GM19463 (cell line): Measurements from ENCODE around the gene RAB30.

Experiments
- ATAC-seq: cut with Tn5 transposase; IDR thresholded peaks from one replicate; pipeline ENCODE4 v1.9.1; 2021; ENCODE audit warnings: mild to moderate bottlenecking, moderate library complexity; ENCODE audit not compliant: unreplicated experiment

RAB30 gene, protein sequence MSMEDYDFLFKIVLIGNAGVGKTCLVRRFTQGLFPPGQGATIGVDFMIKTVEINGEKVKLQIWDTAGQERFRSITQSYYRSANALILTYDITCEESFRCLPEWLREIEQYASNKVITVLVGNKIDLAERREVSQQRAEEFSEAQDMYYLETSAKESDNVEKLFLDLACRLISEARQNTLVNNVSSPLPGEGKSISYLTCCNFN

DNA sequence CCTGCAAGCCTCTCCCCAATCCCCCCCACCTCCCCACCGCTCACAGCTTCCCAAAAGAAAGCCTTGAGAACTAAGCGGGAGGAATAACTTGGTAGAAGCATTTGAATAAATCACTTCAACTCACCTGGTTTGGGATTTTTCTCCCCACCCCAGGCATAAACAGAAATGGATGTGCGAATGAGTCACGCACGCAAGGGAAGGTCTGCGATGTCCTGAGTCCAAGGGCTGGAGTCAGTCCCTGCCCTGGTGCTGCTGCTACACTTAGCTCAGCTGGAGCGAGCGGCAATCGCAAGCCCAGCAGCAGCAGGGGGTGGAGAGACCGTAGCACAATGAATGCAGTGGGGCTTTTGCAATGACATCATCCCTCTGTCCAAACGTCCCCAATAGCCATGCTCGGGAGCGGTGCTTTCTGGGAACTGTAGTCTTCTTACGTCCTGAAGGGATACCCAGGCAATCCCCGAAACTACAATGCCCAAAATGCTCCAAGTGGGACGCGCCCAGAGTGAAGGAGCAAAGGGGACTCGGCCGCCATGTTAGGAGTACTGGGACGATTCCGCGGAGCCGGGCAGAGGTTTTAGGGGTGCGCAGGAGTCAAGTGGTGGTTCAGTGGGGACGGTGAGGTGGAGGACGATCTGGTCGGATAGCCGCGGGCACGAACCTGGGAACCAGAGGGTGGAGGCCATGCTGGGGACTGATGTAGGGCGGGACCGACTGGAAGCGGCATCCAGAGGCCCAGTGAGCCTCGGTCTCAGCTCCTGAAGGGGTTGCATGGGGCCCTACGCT lies at the start of gene RAB30:
RAB30 (minus strand) TSS at position 331 of the 783 bp plus-strand sequence. CDS start 74,581 bp downstream, outside the sequence.
- ATAC-seq, result peak; percentile 93

DNA sequence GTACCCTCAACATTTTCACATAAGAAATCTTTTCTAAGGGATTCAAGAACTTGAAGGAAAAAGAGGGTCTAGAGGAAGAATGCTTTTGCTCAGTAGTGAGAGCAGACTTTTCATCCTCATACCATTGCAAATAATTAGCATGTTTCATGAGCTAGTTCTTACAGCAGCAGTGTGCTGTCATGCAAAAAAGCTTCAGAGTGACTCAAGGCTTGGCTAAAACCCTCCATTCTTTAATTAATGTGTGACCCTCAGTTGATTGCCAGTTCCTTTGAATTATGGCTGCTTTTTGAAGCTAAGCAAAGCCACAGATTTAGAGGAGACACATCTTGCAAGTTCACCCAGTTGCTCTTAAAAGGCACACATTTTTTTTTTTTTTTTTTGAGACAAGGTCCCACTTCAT lies 48.6 kb upstream of the RAB30 start:
- ATAC-seq, result no peak

DNA sequence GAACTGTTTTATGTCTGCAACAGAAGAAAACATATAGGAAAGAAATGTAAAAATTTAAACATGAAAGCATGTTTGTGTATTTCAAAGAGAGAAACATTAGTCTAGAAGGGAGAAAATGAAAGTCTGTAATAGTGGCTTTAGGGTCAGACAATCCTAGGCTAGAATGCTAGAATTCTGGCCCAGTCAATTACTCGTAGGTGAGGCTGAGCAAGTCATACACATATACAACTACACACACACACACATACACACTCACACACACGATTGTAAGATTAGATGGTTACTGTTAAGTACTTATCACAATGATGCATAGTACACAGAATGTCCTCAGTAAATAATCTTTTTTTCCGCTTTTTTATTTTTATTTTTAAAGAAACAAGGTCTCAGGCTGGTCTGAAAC lies 47.5 kb upstream of the RAB30 start:
- ATAC-seq, result no peak

DNA sequence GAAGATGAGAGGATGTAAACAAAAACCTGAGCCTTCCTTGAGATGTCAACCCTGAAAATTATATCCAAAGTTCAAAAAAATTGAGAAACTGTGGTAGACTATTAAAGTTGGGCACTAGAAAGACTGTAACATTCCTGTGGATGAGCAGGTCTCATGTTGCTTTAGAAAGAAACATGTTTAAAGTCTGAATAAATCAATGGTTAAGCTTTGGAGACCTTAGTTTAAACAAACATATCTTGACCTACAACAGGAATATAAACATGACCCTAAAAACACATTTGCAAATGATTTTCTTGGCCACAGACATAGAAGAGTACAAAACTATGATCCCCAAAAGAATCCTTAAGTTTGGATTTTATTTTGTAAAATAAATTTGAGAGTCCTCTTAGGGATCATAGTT lies 47.1 kb upstream of the RAB30 start:
- no peak for ATAC-seq

DNA sequence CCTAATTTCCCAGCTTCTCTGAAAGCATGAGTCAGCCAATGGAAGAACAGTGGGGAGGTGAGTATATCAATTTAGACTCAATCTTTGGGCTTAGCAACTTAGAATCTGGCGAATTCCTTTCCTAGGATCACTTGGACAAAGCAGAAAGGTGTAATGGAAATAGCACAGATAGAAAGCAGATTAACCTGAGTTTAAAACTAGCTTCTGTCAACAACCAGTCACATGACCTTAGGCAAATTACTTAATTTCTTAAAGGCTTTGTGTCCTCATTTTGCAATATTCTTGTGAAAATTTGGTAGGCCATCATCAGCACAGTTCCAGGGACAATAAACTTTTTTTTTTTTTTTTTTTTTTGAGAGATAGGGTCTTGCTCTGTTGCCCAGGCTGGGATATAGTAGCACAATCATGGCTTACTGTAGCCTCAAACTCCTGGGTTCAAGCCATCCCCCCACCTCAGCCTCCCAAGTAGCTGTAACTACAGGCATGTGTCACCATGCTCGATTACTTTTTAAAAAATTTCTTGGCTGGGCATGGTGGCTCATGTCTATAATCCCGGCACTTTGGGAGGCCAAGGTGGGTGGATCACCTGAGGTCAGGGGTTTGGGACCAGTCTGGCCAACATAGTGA lies 44.4 kb upstream of the RAB30 start:
- ATAC-seq, result no peak

DNA sequence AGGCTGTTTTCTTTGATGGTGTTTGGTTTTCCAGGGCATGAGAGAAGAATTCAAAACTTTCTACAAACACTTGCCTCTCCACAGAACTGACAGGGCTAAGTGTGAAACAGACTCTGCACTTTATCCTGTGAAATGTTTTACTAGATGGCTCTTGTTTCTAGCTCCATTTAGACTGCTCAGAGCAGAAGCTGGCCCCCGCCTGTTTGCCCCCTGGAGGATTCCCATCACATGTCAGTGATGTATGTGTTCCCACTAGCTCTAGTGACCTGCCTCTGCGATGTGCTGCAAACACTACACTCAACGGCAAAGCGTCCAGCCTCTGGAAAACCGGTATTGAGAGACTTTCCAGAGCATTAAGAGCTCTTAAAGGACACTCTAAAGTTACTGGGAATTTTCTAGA lies 43.9 kb upstream of the RAB30 start:
- no peak for ATAC-seq

DNA sequence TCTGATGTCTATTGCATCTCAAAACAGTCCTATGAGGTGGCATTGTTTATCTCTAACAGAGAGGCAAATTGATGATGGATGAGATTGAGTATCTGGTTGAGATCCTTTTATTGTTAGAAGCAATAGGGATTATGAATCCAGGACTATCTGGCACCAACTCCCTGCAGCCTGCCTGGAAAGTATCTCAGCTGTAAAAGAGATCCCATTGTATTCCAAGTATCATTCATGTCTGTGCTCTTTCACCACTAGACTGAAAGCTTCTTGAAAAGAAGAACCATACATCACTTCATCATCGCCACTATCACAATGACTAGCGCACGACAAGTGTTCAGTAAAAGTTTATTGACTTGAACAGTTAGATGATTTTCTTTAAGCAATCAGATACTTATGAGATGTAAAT lies 43.3 kb upstream of the RAB30 start:
- no peak for ATAC-seq

DNA sequence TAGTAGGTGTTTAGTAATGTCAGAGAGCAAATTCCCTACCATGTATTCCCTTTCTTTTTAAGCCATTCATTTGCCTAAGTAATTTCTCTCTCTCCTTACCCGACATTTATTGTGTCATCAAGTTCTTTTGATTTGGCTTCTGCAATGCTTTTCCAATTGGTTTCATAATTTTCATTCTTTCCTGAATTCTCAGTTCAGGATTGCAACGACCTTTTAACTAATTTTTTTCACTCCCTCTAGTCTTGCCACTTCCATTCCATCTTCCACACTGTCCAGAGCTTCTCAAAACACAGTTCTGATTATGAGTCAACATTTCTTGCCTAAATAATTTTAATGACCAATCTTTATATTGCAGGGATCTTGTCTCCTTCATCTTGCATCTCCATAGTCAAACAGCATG lies 41.2 kb upstream of the RAB30 start:
- ATAC-seq, result no peak

DNA sequence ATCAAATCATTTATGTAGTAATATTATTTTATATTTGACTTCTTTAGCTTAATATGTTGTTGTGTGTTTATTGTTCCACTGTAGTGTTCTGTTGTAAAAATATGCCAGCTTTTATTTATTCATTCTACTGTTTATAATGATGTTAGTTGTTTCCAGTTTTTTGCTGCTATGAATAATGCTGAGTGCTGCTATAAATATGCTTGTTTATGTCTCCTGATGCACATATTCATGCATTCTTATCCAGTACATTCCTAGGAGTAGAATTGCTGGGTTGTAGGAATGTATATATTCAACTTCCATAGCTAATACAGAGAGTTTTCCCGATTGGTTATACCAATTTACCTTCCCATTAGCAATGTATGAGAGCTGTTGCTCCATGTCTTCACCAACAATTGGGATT lies 33.5 kb upstream of the RAB30 start:
- no peak for ATAC-seq

DNA sequence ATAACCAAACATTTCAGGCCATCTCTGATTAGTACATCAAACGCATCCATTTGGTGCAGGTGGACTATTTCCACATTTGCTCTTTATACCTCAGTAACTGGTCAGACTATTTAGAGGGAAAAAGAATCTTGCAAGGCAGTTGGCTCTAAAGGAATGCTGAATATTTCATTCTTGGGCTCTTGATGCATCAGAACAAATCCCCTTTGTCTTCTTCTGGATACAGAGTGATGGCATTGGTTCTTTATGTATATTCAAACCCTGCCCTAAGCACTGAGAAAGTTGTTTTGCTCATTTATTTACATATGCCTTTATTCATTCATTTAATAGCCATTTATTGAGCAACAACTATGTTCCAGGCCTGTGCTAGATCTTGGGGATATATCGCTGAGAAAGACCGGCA lies 31.1 kb upstream of the RAB30 start:
- ATAC-seq, result no peak

DNA sequence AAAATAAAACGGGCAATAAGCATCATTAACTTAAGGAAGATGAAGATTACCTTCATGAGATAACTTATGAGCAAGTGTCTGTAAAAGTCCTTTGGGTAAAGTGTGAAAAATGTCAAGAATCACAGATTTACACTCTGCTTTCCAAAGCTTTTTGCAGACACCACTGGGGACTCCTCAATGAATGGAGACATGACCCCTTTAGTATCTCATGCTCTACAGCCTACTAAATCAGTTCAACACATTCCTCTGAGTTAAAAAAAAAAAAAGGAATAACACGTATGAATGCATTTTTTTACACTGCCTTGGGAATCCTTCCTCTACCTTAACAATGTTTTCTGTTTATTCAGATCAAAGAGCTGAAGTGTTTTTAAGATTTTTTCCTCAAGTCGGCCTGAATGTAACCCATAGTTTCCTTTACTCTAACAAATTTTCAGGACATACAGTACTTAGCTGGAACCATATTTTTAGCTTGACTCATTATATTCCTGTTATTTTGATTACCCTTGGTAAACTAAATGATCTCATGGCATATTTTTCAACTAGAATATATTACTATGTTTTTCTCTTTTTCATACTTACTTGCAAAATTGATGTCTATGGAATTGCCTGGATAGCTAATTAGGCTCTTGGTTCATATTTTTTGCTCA lies 25.9 kb upstream of the RAB30 start:
- no peak for ATAC-seq

DNA sequence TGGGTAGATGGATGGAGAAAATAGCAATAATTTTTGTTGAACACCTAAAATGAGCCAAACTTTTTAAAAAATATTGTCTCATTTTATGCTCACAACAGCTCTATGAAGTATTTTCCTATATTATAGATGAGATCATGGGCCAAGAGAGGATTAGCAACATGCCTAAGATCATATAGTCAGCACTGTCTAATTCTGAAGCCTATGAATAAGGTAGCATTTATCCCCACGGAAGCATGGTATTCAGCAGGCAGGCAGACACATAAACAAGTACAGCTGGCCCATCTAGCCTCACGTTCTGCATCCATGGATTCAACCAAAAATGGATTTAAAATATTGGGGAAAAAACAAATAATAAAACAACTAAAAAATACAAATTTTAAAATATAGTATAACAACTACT lies 21.9 kb upstream of the RAB30 start:
- no peak for ATAC-seq

DNA sequence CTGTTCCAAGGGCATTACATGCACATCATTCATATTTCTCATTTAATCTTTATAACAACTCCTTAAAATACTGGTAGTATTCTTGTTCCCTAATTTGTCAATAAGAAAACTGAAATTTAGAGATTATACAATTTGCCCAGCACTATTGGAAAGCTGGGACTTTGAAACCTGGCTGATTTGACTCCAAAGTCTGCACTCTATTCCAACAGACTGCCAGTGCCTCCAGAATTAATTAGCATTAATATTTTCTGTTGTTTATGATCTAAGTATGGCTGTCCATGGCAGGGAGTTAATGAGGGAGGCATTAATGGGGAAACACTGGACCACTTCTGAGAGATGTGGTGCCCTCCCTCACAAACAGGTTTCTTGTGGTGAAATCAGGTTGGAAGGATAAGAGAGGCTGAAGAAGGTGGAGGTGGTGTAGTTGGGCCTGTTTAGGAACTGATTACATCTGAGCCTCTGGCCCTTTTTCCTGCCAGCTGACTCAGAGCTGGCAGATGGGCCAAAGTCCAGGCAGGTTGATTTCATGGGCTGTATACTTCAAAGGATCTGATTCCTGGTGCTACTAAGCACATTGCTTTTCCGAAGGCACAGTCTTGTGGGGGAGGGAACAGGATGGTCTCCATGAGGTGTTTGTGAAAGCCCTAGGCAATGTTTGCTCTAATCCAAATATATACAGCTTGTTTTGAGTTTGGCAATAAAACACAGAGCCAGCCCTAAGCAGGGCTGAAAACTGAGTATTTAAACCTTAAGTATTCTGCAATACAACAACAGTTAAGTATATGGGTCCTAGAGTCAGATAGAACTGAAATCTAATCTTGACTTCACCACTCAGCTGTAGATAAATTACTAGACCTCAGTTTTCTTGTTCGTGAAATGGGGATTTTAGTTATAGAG lies 21.0 kb upstream of the RAB30 start:
- ATAC-seq, result no peak

DNA sequence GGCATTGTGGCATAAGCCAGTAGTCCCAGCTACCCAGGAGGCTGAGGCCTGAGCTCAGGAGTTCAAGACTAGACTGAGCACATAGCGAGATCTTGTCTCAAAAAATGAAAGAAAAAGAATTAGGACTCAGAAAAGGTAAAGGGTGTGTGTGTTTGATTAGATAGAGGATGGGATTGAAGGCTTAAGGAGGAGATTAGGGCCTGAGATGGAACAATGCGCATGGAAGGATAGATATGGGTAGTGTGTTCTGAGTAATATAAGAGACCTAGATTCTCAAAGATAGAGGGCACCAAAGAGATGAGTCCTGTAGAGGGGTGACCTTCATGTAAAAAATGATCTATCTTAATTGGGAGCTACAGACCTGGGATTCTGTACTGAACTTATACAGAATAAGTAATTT lies 17.3 kb upstream of the RAB30 start:
- no peak for ATAC-seq

DNA sequence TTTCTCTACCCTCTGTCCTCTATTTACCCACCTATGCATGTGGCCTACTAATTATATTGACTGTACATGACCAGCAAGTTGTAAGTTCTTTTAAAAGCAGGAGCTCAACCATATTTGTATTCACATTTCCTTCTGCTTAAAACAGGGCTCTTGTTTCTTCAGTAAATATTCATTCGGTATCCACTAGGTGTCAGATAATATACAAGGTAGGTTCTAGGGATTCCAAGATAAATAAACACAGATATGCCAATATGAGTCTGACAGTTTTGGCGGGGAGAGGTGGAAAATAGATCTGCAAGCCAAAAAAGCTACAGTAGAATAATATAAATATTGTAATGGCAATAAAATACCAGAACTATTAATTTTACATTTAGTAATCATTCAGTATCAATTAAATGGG lies 15.3 kb upstream of the RAB30 start:
- ATAC-seq, result no peak

DNA sequence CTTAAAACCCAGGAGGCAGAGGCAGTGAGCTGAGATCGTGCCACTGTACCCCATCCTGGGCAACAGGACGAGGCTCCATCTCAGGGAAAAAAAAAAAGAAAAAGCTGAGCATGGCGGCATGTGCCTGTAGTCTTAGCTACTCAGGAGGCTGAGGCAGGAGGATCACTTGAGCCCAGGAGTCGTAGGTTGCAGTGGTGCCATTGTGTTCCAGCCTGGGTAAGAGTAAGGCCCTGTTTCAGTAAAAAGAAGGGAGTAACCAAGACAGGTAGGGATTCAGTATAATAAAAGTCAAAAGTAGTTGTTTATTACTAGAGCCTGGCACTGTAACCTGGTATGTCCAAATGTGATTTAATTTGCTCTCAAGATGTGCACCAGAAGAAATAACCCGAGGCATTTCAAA lies 8.1 kb upstream of the RAB30 start:
- no peak for ATAC-seq

DNA sequence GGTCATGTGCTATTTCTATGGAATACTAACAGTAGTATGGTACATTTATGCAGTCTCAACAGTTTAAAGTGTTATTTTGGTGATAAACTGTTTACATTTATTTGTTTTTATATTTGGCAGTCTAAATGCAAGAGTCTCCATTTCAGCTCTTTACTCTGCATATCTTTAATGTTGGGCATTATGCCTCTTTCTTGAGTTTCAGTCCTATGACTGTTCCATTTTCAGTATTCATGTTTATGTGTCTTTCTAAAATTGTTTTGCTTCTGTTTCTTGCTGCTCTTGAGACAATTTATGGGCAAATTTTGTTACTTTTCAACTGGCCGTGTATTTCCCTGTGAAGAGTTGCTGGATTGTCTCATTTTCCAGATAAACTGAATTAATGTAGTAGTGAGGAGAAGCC lies 6.6 kb upstream of the RAB30 start:
- ATAC-seq, result no peak

DNA sequence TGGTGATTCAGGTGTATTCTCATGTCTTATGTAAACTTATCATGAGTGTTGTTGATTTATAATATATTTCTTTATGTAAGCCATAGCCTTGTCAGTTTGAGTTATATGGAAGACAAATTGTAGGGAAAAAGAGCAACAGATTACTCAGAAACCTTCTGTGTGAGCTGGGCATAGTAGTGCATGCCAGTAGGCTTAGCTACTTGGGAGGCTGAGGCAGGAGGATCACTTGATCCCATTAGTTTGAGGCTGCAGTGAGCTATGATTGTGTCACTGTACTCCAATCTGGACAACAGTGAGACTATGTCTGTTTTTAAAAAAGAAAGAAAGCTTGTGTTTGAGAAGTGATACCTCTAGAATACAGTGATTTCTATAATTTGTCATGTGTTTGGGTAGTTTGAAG lies 2.2 kb upstream of the RAB30 start:
- ATAC-seq, result no peak

DNA sequence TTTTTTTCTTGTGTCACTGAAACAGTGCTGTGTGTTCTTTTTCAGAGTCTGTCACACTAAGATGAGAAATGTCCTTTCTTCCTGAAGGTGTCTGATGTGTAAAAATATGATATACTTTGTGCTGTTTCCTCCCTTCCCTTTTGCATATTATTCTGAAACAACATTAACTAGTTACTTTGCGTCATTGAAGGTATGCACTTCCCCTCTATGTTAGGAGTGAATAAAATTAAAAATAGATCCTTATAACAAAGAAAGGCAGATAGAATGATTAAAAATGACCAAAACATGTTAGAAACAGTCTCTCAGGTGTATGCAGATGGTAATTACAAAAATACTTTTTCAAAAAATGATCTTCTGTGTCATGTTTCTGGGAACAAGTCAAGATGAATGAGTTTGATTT lies 1.6 kb upstream of the RAB30 start:
- no peak for ATAC-seq

DNA sequence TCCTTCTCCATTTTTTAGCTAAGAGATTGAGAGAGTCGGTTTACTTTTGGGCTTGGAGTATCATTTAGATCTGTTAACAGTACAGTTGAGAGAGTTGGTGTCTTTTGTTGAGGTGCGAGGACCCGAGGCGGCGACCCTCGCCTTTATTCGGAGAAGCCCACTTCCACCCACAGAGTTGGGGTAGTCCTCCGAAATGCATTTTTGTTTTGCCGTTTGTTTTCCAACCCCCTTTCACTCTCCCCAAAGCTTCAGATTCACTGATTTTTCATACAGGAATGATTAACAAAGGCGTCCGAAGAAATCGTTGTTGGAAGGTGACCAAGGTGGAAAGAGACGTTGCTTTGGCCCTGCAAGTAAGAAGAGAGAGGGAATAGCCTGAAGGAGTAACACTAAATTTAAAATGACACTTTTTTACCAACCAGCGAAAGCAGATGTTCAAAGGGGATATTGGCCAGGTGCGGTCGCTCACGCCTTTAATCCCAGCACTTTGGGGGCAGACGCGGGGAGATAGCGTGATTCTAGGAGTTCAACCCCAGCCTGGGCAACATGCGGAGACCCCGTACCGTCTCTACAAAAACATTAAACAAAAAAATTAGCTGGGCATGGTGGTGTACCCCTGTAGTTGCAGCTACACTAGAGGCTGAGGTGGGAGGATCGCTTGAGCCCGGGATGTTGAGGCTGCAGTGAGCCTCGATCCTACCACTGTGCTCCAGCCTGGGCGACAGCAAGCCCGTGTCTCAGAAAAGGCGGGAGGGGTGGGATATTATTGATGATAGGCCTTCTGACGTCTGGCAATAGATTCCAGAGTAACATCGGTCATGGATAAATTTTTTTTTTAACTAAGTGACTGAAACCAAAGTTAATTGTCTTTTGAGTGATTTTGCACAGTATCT lies 899 bp upstream of the RAB30 start:
- ATAC-seq, result no peak
